Upper lobe of left lung (tissue), 6 donors: Measurements from ENCODE around the gene ANKRD28. TPM values are rescaled to one million over a fixed set of nuclear protein-coding genes. Genes with fewer than 3 reads are reported as not detected.

Experiments
- ATAC-seq, 2 donors: fragments of 200-7000 bp; cut with Tn5 transposase; one replicate each; pipeline ENCODE4 v1.9.1; 2022; ENCODE audit warnings: mild to moderate bottlenecking in 2 of 2, moderate library complexity in 2 of 2; ENCODE audit not compliant: low FRiP score in 2 of 2
- DNase-seq, 2 donors: peaks; one replicate each; pipeline ENCODE4 v3.0.0-alpha.2; 2019 to 2020
- H3K27ac ChIP-seq, 4 donors: fragments of 200-600 bp; sonication (generic); one replicate each; pipeline ENCODE4 v1.5.1; 2016 to 2019
- H3K27me3 ChIP-seq, 4 donors: fragments of 200-600 bp; sonication (generic); one replicate each; pipeline ENCODE4 v1.5.1; 2017 to 2019
- H3K36me3 ChIP-seq, 4 donors: fragments of 200-600 bp; sonication (generic); one replicate each; pipeline ENCODE4 v1.5.1; 2016 to 2019
- H3K4me1 ChIP-seq, 4 donors: fragments of 200-600 bp; sonication (generic); one replicate each; pipeline ENCODE4 v1.5.1; 2018 to 2019
- H3K4me3 ChIP-seq, 4 donors: fragments of 200-600 bp; sonication (generic); one replicate each; pipeline ENCODE4 v1.5.1; 2017 to 2019; ENCODE audit warnings: mild to moderate bottlenecking in 2 of 4, moderate library complexity in 1 of 4
- H3K9me3 ChIP-seq, 4 donors: fragments of 200-600 bp; sonication (generic); one replicate each; pipeline ENCODE4 v1.5.1; 2018 to 2019
- EP300 ChIP-seq, 4 donors: sonication (generic); formaldehyde crosslinking; IDR thresholded peaks; one replicate each; pipeline ENCODE4 v1.5.1; 2017; ENCODE audit warnings: antibody characterized with exemption in 4 of 4, control low read depth in 2 of 4
- POLR2A ChIP-seq, 4 donors: fragments of 450-650 bp; IDR thresholded peaks; one replicate each; pipeline ENCODE4 v1.5.1; 2016 to 2017; ENCODE audit warnings: antibody characterized with exemption in 4 of 4, mild to moderate bottlenecking in 2 of 4
- POLR2AphosphoS5 ChIP-seq, 2 donors: sonication (generic); formaldehyde crosslinking; IDR thresholded peaks; one replicate each; pipeline ENCODE4 v1.5.1; 2017; ENCODE audit warnings: antibody characterized with exemption in 2 of 2
- WGBS, 2 donors: methylation state at CpG; one replicate each; pipeline ENCODE4 v1.1.5; 2017 to 2018; 5-methylcytosine and 5-hydroxymethylcytosine counted together
- total RNA-seq, 6 donors: library from RNA; depleted of rRNA in 4 of 6; stranded (reverse); fragments of >200 nt in 4 of 6; gene quantifications; one replicate each; pipeline versions ENCODE4 v1.1.0 to v1.2.1, GENCODE V29; 2016 to 2021
- TF ChIP-seq, protein P1 (sequence below), 6 experiments: fragments of 450-650 bp in 4 of 6; fragments of 200-600 bp in 2 of 6; sonication (generic) in 2 of 6; IDR thresholded peaks; one replicate each; pipeline ENCODE4 v1.5.1; 2016 to 2019; ENCODE audit warnings: antibody characterized with exemption in 6 of 6
- donor health status: DM: no; HTN: no; CAD: no; lungs with moderate emphysema.
- donor health status: DM: no; HTN: yes; CAD: no; lungs with severe emphysema.

The ANKRD28 gene
- total RNA-seq, 6 donors from 2014 or later = 31.6 to 107 (median 55.5) TPM

DNA sequence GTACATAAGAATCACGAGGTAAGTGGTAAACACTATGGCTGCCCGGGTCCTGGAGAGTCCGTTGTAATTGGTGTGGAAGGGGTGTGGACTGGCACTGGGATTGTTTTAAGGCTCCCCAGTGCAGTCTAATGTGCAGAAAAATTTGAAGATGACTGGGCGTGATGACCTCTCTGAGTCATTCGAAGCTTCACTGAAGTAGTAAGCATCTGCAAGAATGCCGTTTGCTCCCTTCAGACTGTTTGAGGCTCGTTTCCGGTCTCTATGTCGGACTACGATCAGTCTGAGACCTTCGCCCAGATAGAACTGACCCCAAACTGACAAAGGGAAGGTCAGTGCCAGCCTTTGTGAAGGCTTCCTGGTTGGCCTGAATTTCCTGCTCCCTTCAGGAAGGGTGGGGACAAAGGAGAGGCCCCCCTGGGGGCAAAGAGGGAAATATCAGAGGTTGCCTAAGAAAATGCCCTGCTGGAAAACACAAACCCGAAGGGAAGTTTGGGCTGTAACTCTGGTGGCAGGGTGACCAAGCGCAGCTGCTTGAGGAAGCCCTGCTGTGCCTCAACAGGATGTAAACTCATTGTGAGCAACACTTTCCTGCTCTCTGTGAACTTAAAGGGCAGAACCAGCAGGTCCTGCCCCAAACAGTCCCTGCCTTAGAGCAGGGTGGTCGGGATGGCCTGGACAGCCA is 161.6 kb downstream of the ANKRD28 start:
- H3K4me3 ChIP-seq = peak overlapping the region in 2 of 4 donors; percentile 4 to 12

DNA sequence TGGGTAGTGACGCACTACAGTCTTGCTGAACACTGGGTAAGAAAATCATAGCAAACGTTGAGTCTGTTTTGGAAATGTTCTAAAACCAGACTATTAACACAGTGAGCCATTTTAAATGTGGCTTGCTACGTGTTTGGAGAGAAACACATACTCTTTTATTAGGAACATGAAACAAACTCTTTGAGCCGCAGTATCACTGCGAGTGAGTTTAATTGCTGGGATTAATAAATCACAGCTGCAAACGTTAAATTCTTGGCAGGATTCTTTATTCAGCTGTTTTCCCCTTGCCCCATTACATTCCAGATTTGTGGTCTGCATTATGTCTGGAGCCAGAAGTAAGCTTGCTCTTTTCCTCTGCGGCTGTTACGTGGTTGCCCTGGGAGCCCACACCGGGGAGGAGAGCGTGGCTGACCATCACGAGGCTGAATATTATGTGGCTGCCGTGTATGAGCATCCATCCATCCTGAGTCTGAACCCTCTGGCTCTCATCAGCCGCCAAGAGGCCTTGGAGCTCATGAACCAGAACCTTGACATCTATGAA is 162.6 kb downstream of the ANKRD28 start:
- Histone ChIP-seq H3K27ac (peak overlapping the region; percentile 50 to 70 (median 53)), H3K4me3 (no peak overlapping the region), H3K27me3 (no peaks in the 10 kb centered on the region), H3K4me1 (peaks cover 21 to 37% (median 34%) of the 10 kb centered on the region in 4 donors), H3K9me3 (no peaks in the 10 kb centered on the region), H3K36me3 (no peaks in the 10 kb centered on the region)
- peak in 1 of 2 donors; percentile 74 for ATAC-seq
- TF ChIP-seq POLR2A (IDR thresholded peaks at IDR 0.05) (no peak), POLR2AphosphoS5 (IDR thresholded peaks at IDR 0.05) (no peak), EP300 (IDR thresholded peaks at IDR 0.05) (no peak)
- TF ChIP-seq, protein P1, sequence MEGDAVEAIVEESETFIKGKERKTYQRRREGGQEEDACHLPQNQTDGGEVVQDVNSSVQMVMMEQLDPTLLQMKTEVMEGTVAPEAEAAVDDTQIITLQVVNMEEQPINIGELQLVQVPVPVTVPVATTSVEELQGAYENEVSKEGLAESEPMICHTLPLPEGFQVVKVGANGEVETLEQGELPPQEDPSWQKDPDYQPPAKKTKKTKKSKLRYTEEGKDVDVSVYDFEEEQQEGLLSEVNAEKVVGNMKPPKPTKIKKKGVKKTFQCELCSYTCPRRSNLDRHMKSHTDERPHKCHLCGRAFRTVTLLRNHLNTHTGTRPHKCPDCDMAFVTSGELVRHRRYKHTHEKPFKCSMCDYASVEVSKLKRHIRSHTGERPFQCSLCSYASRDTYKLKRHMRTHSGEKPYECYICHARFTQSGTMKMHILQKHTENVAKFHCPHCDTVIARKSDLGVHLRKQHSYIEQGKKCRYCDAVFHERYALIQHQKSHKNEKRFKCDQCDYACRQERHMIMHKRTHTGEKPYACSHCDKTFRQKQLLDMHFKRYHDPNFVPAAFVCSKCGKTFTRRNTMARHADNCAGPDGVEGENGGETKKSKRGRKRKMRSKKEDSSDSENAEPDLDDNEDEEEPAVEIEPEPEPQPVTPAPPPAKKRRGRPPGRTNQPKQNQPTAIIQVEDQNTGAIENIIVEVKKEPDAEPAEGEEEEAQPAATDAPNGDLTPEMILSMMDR (IDR thresholded peaks at IDR 0.05) = no peak
- 73 to 77% methylated on average over 8 to 13 of the region's 13 CpGs for WGBS, 2 donors
- no peak for DNase-seq

More for the DNA sequence above, 161.6 kb downstream of the ANKRD28 start:
- TF ChIP-seq EP300 (IDR thresholded peaks at IDR 0.05) (no peak), POLR2AphosphoS5 (IDR thresholded peaks at IDR 0.05) (peak in 1 of 2 donors; percentile 46), POLR2A (IDR thresholded peaks at IDR 0.05) (no peak)
- TF ChIP-seq, protein P1 (IDR thresholded peaks at IDR 0.05) = peak in 1 of 6 experiments; percentile 20
- H3K9me3 ChIP-seq = no peaks in the 10 kb centered on the region
- DNase-seq (no peak), ATAC-seq (peak; percentile 37 to 85)
- no peaks in the 10 kb centered on the region for H3K27me3 ChIP-seq
- no peaks in the 10 kb centered on the region for H3K36me3 ChIP-seq
- H3K27ac ChIP-seq = peak overlapping the region; percentile 50 to 70 (median 53)
- 51 to 58% methylated on average over 14 of the region's 14 CpGs for WGBS, 2 donors
- peaks cover 12 to 37% (median 26%) of the 10 kb centered on the region in 4 donors for H3K4me1 ChIP-seq

DNA sequence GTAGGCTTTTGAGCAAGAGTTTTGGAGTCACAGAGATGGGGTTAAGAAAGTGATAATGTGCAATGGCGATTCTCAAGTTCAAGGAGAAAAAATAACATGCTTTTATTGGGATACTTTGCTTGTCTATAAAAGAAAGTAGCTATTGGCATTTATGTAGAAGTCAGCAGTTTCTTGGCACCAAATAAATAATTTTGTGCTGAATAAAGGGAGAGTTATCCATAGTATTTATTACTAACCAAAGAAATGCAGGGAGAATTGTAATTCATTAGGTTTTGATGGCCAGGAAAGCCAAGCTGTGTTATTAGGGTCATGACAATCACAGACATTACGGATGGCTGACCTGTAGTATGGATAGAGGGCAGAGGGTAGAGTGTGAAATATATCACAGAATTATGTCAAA is 163.1 kb downstream of the ANKRD28 start:
- no peak for DNase-seq
- WGBS, 2 donors = 79 to 85% methylated on average over 2 of the region's 2 CpGs
- no peaks in the 10 kb centered on the region for H3K27me3 ChIP-seq

DNA sequence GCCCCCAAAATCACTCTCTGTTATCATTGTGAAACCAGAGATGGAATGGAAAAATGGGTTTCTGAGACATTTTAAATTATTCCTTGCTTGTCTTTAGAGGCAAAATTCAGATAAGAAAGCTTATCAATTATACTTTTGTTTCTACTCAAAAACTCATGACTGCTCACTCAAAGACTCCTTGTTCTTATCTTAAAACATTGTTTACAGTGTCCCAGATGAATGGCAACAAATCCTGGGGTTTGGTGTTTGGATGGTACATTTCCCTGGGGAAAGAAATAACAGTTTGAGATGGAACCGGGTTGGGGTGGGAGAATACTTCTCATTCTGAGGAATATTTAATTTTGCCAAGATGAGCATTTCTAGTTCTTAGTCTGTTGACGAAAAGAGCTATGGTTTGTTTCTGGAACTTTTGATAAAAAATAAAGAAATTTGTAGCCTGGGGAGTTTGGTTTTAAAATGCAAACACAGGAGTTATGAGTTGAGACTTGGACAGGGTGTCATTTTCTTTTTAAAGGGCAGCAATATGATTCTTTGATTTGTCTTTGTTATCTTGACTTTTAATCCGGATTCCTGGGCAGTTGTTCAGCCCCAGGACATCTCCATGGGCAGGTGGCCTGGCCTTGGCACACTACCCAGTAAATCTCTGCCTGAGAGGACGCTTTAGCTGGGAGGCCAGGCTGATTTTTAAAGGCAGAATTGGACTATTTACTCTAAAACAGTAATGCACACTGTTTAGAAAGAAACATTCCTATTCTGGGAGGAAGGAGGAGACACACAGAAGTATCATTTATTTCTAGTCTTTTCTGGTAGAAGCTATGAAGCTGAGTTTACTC is 163.8 kb downstream of the ANKRD28 start:
- Histone ChIP-seq H3K36me3 (no peaks in the 10 kb centered on the region), H3K27me3 (no peaks in the 10 kb centered on the region), H3K4me3 (no peak overlapping the region), H3K4me1 (peaks cover 21 to 40% (median 35%) of the 10 kb centered on the region in 4 donors), H3K9me3 (no peaks in the 10 kb centered on the region), H3K27ac (peak overlapping the region in 2 of 4 donors; percentile 5 to 51)
- 42 to 43% methylated on average over 4 of the region's 4 CpGs for WGBS, 2 donors
- ATAC-seq (no peak), DNase-seq (no peak)
- TF ChIP-seq, protein P1 (IDR thresholded peaks at IDR 0.05) = no peak

More for the DNA sequence above, 163.1 kb downstream of the ANKRD28 start:
- Histone ChIP-seq H3K4me3 (no peak overlapping the region), H3K9me3 (no peaks in the 10 kb centered on the region), H3K27ac (peak overlapping the region in 2 of 4 donors; percentile 5 to 54), H3K4me1 (peaks cover 21 to 40% (median 35%) of the 10 kb centered on the region in 4 donors), H3K36me3 (no peaks in the 10 kb centered on the region)
- TF ChIP-seq POLR2A (IDR thresholded peaks at IDR 0.05) (no peak), EP300 (IDR thresholded peaks at IDR 0.05) (no peak), POLR2AphosphoS5 (IDR thresholded peaks at IDR 0.05) (no peak)
- TF ChIP-seq, protein P1 (IDR thresholded peaks at IDR 0.05) = no peak
- ATAC-seq = no peak
